GM23248 (cell line): ENCODE measurements around the gene RAD54L2. TPM values are rescaled to one million over a fixed set of nuclear protein-coding genes. Genes with fewer than 3 reads are reported as not detected.

ENCODE experiments used
- DNase-seq: peaks from one replicate; pipeline ENCODE4 v3.0.0-alpha.2; 2015
- H2AFZ ChIP-seq: fragments of 200-600 bp; sonication (generic); 2 replicates; pipeline ENCODE4 v1.6.1; 2016; ENCODE audit warnings: antibody characterized with exemption
- H3F3A ChIP-seq: fragments of 200-600 bp; sonication (generic); 2 replicates; pipeline ENCODE4 v1.6.1; 2016; ENCODE audit warnings: mild to moderate bottlenecking, antibody characterized with exemption, mixed run types; ENCODE audit not compliant: insufficient read depth
- H3K27ac ChIP-seq: fragments of 200-600 bp; sonication (generic); 2 replicates; pipeline ENCODE4 v1.5.1; 2016; ENCODE audit warnings: mild to moderate bottlenecking
- H3K27me3 ChIP-seq: fragments of 200-600 bp; sonication (generic); replicated peaks from 2 replicates; pipeline ENCODE4 v1.6.1; 2016; ENCODE audit warnings: mild to moderate bottlenecking; ENCODE audit not compliant: insufficient read depth
- H3K36me3 ChIP-seq: fragments of 200-600 bp; sonication (generic); 2 replicates; pipeline ENCODE4 v1.6.1; 2016; ENCODE audit warnings: low read depth, mild to moderate bottlenecking
- H3K4me1 ChIP-seq: fragments of 200-600 bp; sonication (generic); 2 replicates; pipeline ENCODE4 v1.6.1; 2016; ENCODE audit warnings: mild to moderate bottlenecking; ENCODE audit not compliant: insufficient read depth
- H3K4me2 ChIP-seq: fragments of 200-600 bp; sonication (generic); one replicate; pipeline ENCODE4 v1.6.1; 2016; ENCODE audit warnings: mild to moderate bottlenecking; ENCODE audit not compliant: unreplicated experiment
- H3K4me3 ChIP-seq: fragments of 200-600 bp; sonication (generic); 2 replicates; pipeline ENCODE4 v1.5.1; 2016; ENCODE audit warnings: mild to moderate bottlenecking
- H3K79me2 ChIP-seq: fragments of 200-600 bp; sonication (generic); 2 replicates; pipeline ENCODE4 v1.6.1; 2016; ENCODE audit warnings: mild to moderate bottlenecking; ENCODE audit not compliant: insufficient read depth
- H3K9ac ChIP-seq: fragments of 200-600 bp; sonication (generic); 2 replicates; pipeline ENCODE4 v1.6.1; 2016; ENCODE audit warnings: mild to moderate bottlenecking
- H3K9me2 ChIP-seq: fragments of 200-600 bp; sonication (generic); 2 replicates; pipeline ENCODE4 v1.6.1; 2016; ENCODE audit warnings: mixed run types, mild to moderate bottlenecking, moderate library complexity; ENCODE audit not compliant: insufficient read depth
- H3K9me3 ChIP-seq: fragments of 200-600 bp; sonication (generic); one replicate; pipeline ENCODE4 v1.6.1; 2017; ENCODE audit warnings: low read depth
- H4K20me1 ChIP-seq: fragments of 200-600 bp; sonication (generic); 2 replicates; pipeline ENCODE4 v1.6.0; 2016; ENCODE audit not compliant: insufficient read depth
- EZH2 ChIP-seq: fragments of 200-600 bp; sonication (generic); IDR thresholded peaks from 2 replicates; pipeline ENCODE4 v1.6.1; 2018; ENCODE audit warnings: antibody characterized with exemption, mild to moderate bottlenecking; ENCODE audit not compliant: insufficient read depth, poor library complexity, severe bottlenecking
- EZH2phosphoT487 ChIP-seq: fragments of 200-600 bp; sonication (generic); IDR thresholded peaks from 2 replicates; pipeline ENCODE4 v1.6.1; 2018; ENCODE audit warnings: antibody characterized with exemption, moderate library complexity, mild to moderate bottlenecking, low read depth; ENCODE audit not compliant: insufficient read depth
- WGBS, 2 experiments: methylation state at CpG; one replicate each; pipeline ENCODE4 v1.1.6; 2015 to 2017; ENCODE audit warnings: low lambda C conversion rate in 2 of 2, low coverage in 1 of 2; ENCODE audit errors: missing lambda C conversion rate in 2 of 2; 5-methylcytosine and 5-hydroxymethylcytosine counted together
- in situ Hi-C: fragments of 300-500 bp; cut with MboI; formaldehyde crosslinking; loops from 2 replicates; pipeline ENCODE4 v1.15.0; 2020
- polyA plus RNA-seq: library from polyadenylated mRNA; unstranded; fragments of >200 nt; fragmentation: Nextera tagmentation; extraction: Ambion mirVana; gene quantifications from 2 replicates; pipeline ENCODE4 v1.2.1, GENCODE V29; 2016
- total RNA-seq: library from RNA; depleted of rRNA; stranded (reverse); fragments of >200 nt; shearing (Covaris generic); gene quantifications from 2 replicates; pipeline ENCODE4 v1.2.3, GENCODE V29; 2014

Gene RAD54L2
- total and polyA plus RNA-seq, 2 experiments from 2014 or later = 9.2 to 14.2 TPM

DNA sequence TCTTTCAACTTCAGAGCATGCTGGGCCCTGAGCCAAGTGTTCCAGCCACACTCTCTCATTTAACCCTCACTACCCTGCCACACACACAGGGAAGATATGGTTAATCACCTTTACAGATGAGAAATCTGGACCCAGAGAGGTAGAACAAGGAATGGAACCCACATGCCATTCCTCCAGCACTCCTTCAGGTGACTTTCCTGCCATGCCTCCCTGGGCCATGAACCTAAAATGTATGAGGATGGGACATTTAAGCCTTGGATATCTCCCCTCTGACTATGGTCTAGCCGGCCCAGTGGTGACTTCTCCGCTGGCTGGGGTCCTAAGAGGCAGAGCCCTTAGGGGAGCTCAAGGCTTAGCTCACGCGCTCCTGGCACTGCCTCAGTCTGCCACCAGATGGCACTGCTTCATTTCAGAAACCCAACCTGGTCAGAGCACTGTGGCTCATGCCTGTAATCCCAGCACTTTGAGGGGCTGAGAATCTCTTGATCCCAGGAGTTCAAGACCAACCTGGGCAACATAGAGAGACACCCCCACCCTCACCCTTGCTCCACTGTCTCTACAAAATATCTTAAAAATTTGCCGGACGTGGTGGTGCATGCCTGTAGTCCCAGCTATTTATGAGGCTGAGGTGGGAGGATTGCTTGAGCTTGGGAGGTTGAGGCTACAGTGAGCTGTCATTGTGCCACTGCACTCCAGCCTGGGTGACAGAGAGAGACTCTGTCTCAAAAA is 36.5 kb upstream of the RAD54L2 start:
- Histone ChIP-seq H3K36me3 (no peaks in the 10 kb centered on the region), H3K27ac (no peak overlapping the region), H3K9ac (no peak overlapping the region), H4K20me1 (no peaks in the 10 kb centered on the region), H3K4me3 (no peak overlapping the region), H3K9me2 (no peaks in the 10 kb centered on the region), H2AFZ (peak overlapping the region; percentile 64), H3K4me1 (peaks cover 7% of the 10 kb centered on the region), H3K4me2 (no peak overlapping the region), H3F3A (peaks cover 6% of the 10 kb centered on the region; the same call in 1 of the 2 replicates), H3K9me3 (no peaks in the 10 kb centered on the region), H3K27me3 (no peaks in the 10 kb centered on the region), H3K79me2 (peaks cover 19% of the 10 kb centered on the region)
- DNase-seq = peak; percentile 81
- WGBS, 2 experiments = 4 to 6% methylated on average over 6 of the region's 6 CpGs
- TF ChIP-seq EZH2 = no peak
- TF ChIP-seq EZH2phosphoT487 = no peak
- in situ Hi-C loops = loop anchor here (10.0 kb wide), 1 partner anchor 163 kb away; no protein-coding TSS in a partner anchor

DNA sequence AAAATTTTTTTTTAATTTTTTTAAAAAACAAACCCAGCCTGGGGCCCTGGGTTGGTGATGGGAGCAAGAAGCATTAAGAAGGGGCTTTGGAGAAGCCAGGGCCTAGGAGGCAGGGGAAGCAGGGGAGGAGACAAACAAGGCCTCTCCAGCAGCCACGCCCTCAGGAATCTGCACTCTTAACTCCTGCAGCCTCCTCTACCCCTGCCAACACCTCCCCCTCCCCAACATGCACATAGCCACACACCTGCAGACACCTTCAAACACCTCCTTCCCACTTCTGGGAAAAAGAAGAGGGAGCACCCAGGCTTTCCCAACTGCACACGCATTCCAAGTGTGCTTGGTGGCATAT is 36.0 kb upstream of the RAD54L2 start:
- Histone ChIP-seq H2AFZ (no peak overlapping the region), H3K36me3 (no peaks in the 10 kb centered on the region), H4K20me1 (no peaks in the 10 kb centered on the region), H3K9me2 (no peaks in the 10 kb centered on the region), H3K4me1 (peaks cover 7% of the 10 kb centered on the region), H3K9me3 (no peaks in the 10 kb centered on the region), H3K9ac (no peak overlapping the region), H3K27me3 (no peaks in the 10 kb centered on the region), H3F3A (peaks cover 6% of the 10 kb centered on the region; the same call in 1 of the 2 replicates), H3K27ac (no peak overlapping the region), H3K4me2 (no peak overlapping the region), H3K4me3 (no peak overlapping the region), H3K79me2 (peaks cover 14% of the 10 kb centered on the region)
- TF ChIP-seq EZH2phosphoT487 = no peak
- TF ChIP-seq EZH2 = no peak
- no peak for DNase-seq
- in situ Hi-C loops = loop anchor here (10.0 kb wide), 1 partner anchor 162 kb away; no protein-coding TSS in a partner anchor
- 4 to 6% methylated on average over 2 of the region's 2 CpGs for WGBS, 2 experiments

DNA sequence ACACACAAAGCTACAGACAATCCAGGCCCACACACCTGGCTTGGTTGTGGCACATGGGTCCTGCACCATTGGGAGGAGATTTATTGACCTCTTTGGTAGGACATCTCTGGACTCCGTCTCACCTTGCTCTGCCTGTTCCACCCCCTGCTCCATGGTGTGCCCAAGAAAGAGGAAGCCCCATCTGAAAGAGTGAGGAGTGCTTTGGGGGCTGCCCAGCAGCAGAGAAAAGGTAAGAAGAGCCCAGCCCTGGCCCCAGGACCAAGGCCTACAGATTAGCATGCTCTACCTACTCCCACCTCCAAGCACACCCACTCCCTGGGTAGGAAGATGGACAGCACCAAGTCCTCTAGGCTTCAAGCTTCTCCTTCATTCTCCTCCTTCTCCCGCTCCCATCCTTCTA is 35.5 kb upstream of the RAD54L2 start:
- TF ChIP-seq EZH2 (no peak), EZH2phosphoT487 (no peak)

DNA sequence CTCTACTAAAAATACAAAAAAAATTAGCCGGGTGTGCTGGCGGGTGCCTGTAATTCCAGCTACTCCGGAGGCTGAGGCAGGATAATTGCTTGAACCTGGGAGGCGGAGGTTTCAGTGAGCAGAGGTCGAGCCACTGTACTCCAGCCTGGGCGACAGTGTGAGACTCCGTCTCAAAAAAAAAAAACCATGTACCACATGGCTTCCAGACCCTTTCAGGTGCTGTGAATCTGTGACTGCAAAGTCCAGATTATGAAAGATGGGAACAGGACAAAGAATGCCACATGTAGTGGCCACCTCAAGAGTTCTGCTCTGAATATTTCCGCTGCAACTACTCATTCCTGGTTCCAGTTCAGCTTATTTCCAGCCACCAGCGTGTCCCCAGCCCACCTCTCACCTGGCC is 30.3 kb upstream of the RAD54L2 start:
- Histone ChIP-seq H2AFZ (no peak overlapping the region), H3K9me2 (no peaks in the 10 kb centered on the region), H3K27me3 (no peaks in the 10 kb centered on the region), H3K36me3 (no peaks in the 10 kb centered on the region), H3K9me3 (no peaks in the 10 kb centered on the region), H3K4me2 (no peak overlapping the region), H3K4me3 (no peak overlapping the region), H3K27ac (no peak overlapping the region), H3K9ac (no peak overlapping the region), H3F3A (no peaks in the 10 kb centered on the region), H3K4me1 (no peaks in the 10 kb centered on the region), H3K79me2 (no peaks in the 10 kb centered on the region), H4K20me1 (no peaks in the 10 kb centered on the region)
- DNase-seq = no peak
- TF ChIP-seq EZH2phosphoT487 (no peak), EZH2 (no peak)
- WGBS, 2 experiments = 62 to 64% methylated on average over 9 of the region's 9 CpGs
- in situ Hi-C loops = loop anchor here (10.0 kb wide), 1 partner anchor 157 kb away; no protein-coding TSS in a partner anchor

More for the DNA sequence above, 35.5 kb upstream of the RAD54L2 start:
- Histone ChIP-seq H4K20me1 (no peaks in the 10 kb centered on the region), H3K27me3 (no peaks in the 10 kb centered on the region), H3K27ac (no peak overlapping the region), H2AFZ (no peak overlapping the region), H3K9me3 (no peaks in the 10 kb centered on the region), H3K79me2 (peaks cover 9% of the 10 kb centered on the region), H3K4me3 (no peak overlapping the region), H3K9me2 (no peaks in the 10 kb centered on the region), H3F3A (peaks cover 6% of the 10 kb centered on the region; the same call in 1 of the 2 replicates), H3K4me1 (peaks cover 7% of the 10 kb centered on the region), H3K36me3 (no peaks in the 10 kb centered on the region), H3K4me2 (no peak overlapping the region), H3K9ac (no peak overlapping the region)
- DNase-seq = no peak
- in situ Hi-C loops = loop anchor here (10.0 kb wide), 1 partner anchor 162 kb away; no protein-coding TSS in a partner anchor
- WGBS, 2 experiments = 87 to 90% methylated on average over 2 of the region's 2 CpGs
